Stimulated activated CD4-positive, alpha-beta T cell treated with anti-CD3 and anti-CD28 coated beads, Interleukin-4, amount 100 ng/mL, for 24 hours (primary cell): ENCODE measurements around the gene MRPL12.

ENCODE experiments used
- DNase-seq: peaks from one replicate; pipeline ENCODE4 v3.0.0-alpha.2; 2020

The MRPL12 gene

GRCh38 chr17:81702934-81703746 is at the start of gene MRPL12:
Gene MRPL12 (plus strand): TSS chr17:81703367. CDS start chr17:81703502, 135 bp downstream.
- peak; percentile 91 for DNase-seq

- DNase-seq: no peak
Measured at GRCh38 chr17:81655378-81656117, 47.6 kb upstream of the MRPL12 start.

- no peak for DNase-seq
Measured at GRCh38 chr17:81656118-81656743, 46.9 kb upstream of the MRPL12 start, which contains the start of gene PDE6G. Gene PDE6G (minus strand): TSS chr17:81656542. CDS start chr17:81653305, 3,237 bp downstream.

- no peak for DNase-seq
Measured at GRCh38 chr17:81656835-81657234, 46.3 kb upstream of the MRPL12 start.

GRCh38 chr17:81659038-81659437 is 44.1 kb upstream of the MRPL12 start:
- DNase-seq: no peak

GRCh38 chr17:81660441-81660840 is 42.7 kb upstream of the MRPL12 start:
- DNase-seq: no peak

GRCh38 chr17:81662002-81662401 is 41.2 kb upstream of the MRPL12 start:
- no peak for DNase-seq

- no peak for DNase-seq
Measured at GRCh38 chr17:81664051-81664470, 39.1 kb upstream of the MRPL12 start.

GRCh38 chr17:81665205-81666091 is 37.7 kb upstream of the MRPL12 start:
- peak; percentile 72 for DNase-seq

GRCh38 chr17:81666092-81666341 is 37.1 kb upstream of the MRPL12 start:
- peak; percentile 27 for DNase-seq

GRCh38 chr17:81666342-81667191 is 36.6 kb upstream of the MRPL12 start, which contains the start of the genes CCDC137 and OXLD1:
Gene CCDC137 (plus strand): TSS chr17:81666737. CDS start chr17:81666767, 30 bp downstream.
Gene OXLD1 (minus strand): TSS chr17:81666605. CDS start chr17:81666577, 28 bp downstream.
- peak; percentile 95 for DNase-seq

- DNase-seq: no peak
Measured at GRCh38 chr17:81667754-81668153, 35.4 kb upstream of the MRPL12 start.

GRCh38 chr17:81672504-81672903 is 30.7 kb upstream of the MRPL12 start:
- DNase-seq: no peak

- DNase-seq: no peak
Measured at GRCh38 chr17:81672954-81673353, 30.2 kb upstream of the MRPL12 start.

GRCh38 chr17:81673561-81674258 is 29.5 kb upstream of the MRPL12 start:
- DNase-seq: no peak

- peak; percentile 37 for DNase-seq
Measured at GRCh38 chr17:81675515-81676221, 27.5 kb upstream of the MRPL12 start.

GRCh38 chr17:81676906-81677305 is 26.3 kb upstream of the MRPL12 start:
- DNase-seq: no peak

GRCh38 chr17:81680150-81680549 is 23.0 kb upstream of the MRPL12 start:
- DNase-seq: no peak

GRCh38 chr17:81681672-81682071 is 21.5 kb upstream of the MRPL12 start:
- DNase-seq: no peak

GRCh38 chr17:81682565-81683207 is 20.5 kb upstream of the MRPL12 start:
- no peak for DNase-seq
